ENCODE measurements around the gene NDUFA7. TPM values are rescaled to one million over a fixed set of nuclear protein-coding genes. Genes with fewer than 3 reads are reported as not detected.
"Not testable (repeated sequence)": the region's sequence is repeated elsewhere in the genome, so short reads cannot be mapped to it uniquely, and the experiment has no call there.

Gene NDUFA7
- total and polyA plus RNA-seq, 12 donors: 5.3 to 502 (median 78.2) TPM

- 0 to 11% (median 10%) methylated on average over 2 to 65 of the region's 65 CpGs; no CpG with 5 or more reads in 1 of the 4 donors for WGBS, 4 donors
- H3K27ac ChIP-seq: peak within 1 kb of the TSS in 4 of 5 donors; percentile 41 to 87 (median 58)
- no peaks in the 10 kb centered on the region for H3K9me3 ChIP-seq (replicated peaks in 1 of 3)
- H3K36me3 ChIP-seq (replicated peaks in 1 of 2): no peaks in the 10 kb centered on the region
- H3K27me3 ChIP-seq: no peaks in the 10 kb centered on the region
- H3K4me1 ChIP-seq (replicated peaks in 1 of 2): peaks cover 0 to 12% of the 10 kb centered on the region in 2 donors
- peak; percentile 94 to 98 (median 98) for DNase-seq
- TF ChIP-seq POLR2A (IDR thresholded peaks at IDR 0.05) (peak; percentile 44 to 48), CTCF (IDR thresholded peaks at IDR 0.05) (peak in 2 of 6 experiments; percentile 2 to 21)
- H3K4me3 ChIP-seq: peak within 1 kb of the TSS in 2 of 4 donors; percentile 10 to 60
- intact Hi-C loops (cut with DNase I): no loop called here
These were observed 21.7 kb upstream of the NDUFA7 start, which contains the start of gene KANK3 for GRCh38 chr19:8342684-8343482. Gene KANK3 (minus strand): TSS chr19:8343262. CDS start chr19:8337828, 5,434 bp downstream.

GRCh38 chr19:8342316-8342683 is 21.1 kb upstream of the NDUFA7 start:
- peak overlapping the region in 1 of 4 donors; percentile 60 for H3K4me3 ChIP-seq
- H3K27ac ChIP-seq: peak overlapping the region in 4 of 5 donors; percentile 41 to 87 (median 58)
- intact Hi-C loops (cut with DNase I): no loop called here

GRCh38 chr19:8341504-8341903 is 20.3 kb upstream of the NDUFA7 start:
- H3K27me3 ChIP-seq; H3K36me3 ChIP-seq (replicated peaks in 1 of 2); intact Hi-C loops (cut with DNase I); DNase-seq; H3K9me3 ChIP-seq (replicated peaks in 1 of 3); H3K4me3 ChIP-seq: not testable (repeated sequence)
- 88 to 100% (median 98%) methylated on average over 4 of the region's 4 CpGs for WGBS, 4 donors
- peak overlapping the region in 4 of 5 donors; percentile 27 to 87 (median 53) for H3K27ac ChIP-seq
- H3K4me1 ChIP-seq (replicated peaks in 1 of 2): peaks cover 0 to 15% of the 10 kb centered on the region in 2 donors

More at GRCh38 chr19:8342316-8342683, 21.1 kb upstream of the NDUFA7 start:
- 40 to 70% (median 52%) methylated on average over 1 to 14 of the region's 14 CpGs for WGBS, 4 donors
- H3K36me3 ChIP-seq (replicated peaks in 1 of 2): no peaks in the 10 kb centered on the region
- peaks cover 0 to 15% of the 10 kb centered on the region in 2 donors for H3K4me1 ChIP-seq (replicated peaks in 1 of 2)
- DNase-seq: no peak
- TF ChIP-seq POLR2A (IDR thresholded peaks at IDR 0.05) (no peak), CTCF (IDR thresholded peaks at IDR 0.05) (no peak)
- H3K27me3 ChIP-seq: no peaks in the 10 kb centered on the region
- no peaks in the 10 kb centered on the region for H3K9me3 ChIP-seq (replicated peaks in 1 of 3)

- peak; percentile 41 to 91 (median 68) for DNase-seq
- Histone ChIP-seq H3K9me3 (replicated peaks in 1 of 3) (no peaks in the 10 kb centered on the region), H3K4me3 (no peak overlapping the region), H3K4me1 (replicated peaks in 1 of 2) (peaks cover 0 to 15% of the 10 kb centered on the region in 2 donors), H3K27ac (peak overlapping the region in 1 of 5 donors; percentile 44), H3K36me3 (replicated peaks in 1 of 2) (no peaks in the 10 kb centered on the region), H3K27me3 (peaks cover 4% of the 10 kb centered on the region)
- WGBS, 4 donors: 18 to 34% (median 25%) methylated on average over 12 to 15 of the region's 15 CpGs
- intact Hi-C loops (cut with DNase I): no loop called here
- TF ChIP-seq CTCF (IDR thresholded peaks at IDR 0.05) (peak in 5 of 6 experiments; percentile 9 to 36 (median 25)), POLR2A (IDR thresholded peaks at IDR 0.05) (no peak)
These were observed 19.3 kb upstream of the NDUFA7 start for GRCh38 chr19:8340341-8341096.

Measured in adrenal gland (tissue), 12 donors.